Measurements from ENCODE around the gene TMEM18.

GRCh38 chr2:694174-694573, 17.0 kb upstream of the TMEM18 start:
- TF ChIP-seq CTCF (conservative IDR thresholded peaks at IDR 0.05 in 1 of 2, IDR thresholded peaks at IDR 0.05 in 1 of 2; ENCODE audit: extremely low read depth in 1 of 2, insufficient read depth in 1 of 2, low read depth in 1 of 2, low read length in 2 of 2) (no peak), EZH2 (IDR thresholded peaks at IDR 0.05; ENCODE audit: borderline replicate concordance, low read length) (no peak)

All from mammary epithelial cell (primary cell).